Transverse colon (tissue), 4 donors: ENCODE results near the gene GRHPR.

ENCODE experiments used
- CTCF ChIP-seq, 5 experiments: fragments of 200-600 bp in 3 of 5; fragments of 450-650 bp in 2 of 5; sonication (generic) in 3 of 5; IDR thresholded peaks; 1 replicate in 2 of 5; 2 replicates in 3 of 5; pipeline ENCODE4 v1.5.1; 2016 to 2017; ENCODE audit warnings: antibody characterized with exemption in 5 of 5, inconsistent platforms in 3 of 5, mild to moderate bottlenecking in 2 of 5, moderate library complexity in 1 of 5
- EP300 ChIP-seq: sonication (generic); formaldehyde crosslinking; IDR thresholded peaks from one replicate; pipeline ENCODE4 v1.6.1; 2017; ENCODE audit warnings: antibody characterized with exemption, low read depth
- POLR2AphosphoS5 ChIP-seq, 3 donors: sonication (generic); formaldehyde crosslinking; IDR thresholded peaks; one replicate each; pipeline ENCODE4 v1.6.1; 2016; ENCODE audit warnings: antibody characterized with exemption in 3 of 3

- no peak for TF ChIP-seq POLR2AphosphoS5 (IDR thresholded peaks at IDR 0.05)
- peak; percentile 80 to 90 (median 87) for TF ChIP-seq CTCF (IDR thresholded peaks at IDR 0.05)
- TF ChIP-seq EP300 = no peak
These were observed 7.3 kb upstream of the GRHPR start for GRCh38 chr9:37415011-37415719.
